GM18508 (cell line): Measurements from ENCODE around the gene IDUA.
"Not testable (repeated sequence)": the region's sequence is repeated elsewhere in the genome, so short reads cannot be mapped to it uniquely, and the experiment has no call there.

Source experiments
- ATAC-seq: cut with Tn5 transposase; IDR thresholded peaks from one replicate; pipeline ENCODE4 v1.9.1; 2021; ENCODE audit warnings: moderate number of reproducible peaks; ENCODE audit not compliant: insufficient read depth, unreplicated experiment

Gene IDUA

DNA sequence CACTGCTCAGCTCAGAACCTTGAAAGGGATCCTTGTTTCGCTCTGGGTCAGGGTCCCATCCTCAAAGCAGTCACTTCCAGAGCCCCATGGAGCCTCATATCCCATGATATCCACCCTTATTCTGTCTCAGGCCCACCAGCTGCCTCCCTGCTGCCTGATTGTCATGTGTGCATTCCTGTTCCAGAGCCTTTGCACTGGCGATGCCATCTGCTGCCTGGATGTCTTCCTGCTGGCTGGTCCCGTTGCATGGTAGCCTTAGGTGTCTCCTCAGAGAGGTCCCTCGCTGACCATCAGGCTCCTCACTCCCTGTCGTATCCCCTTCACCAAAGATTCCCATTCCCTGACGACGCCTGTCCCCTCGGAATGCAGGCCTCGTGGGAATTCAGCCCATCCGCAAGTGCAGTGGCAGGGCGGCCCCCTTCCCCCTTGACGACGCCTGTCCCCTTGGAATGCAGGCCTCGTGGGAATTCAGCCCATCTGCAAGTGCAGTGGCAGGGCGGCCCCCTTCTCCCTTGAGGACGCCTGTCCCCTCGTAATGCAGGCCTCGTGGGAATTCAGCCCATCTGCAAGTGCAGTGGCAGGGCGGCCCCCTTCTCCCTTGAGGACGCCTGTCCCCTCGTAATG lies 12.5 kb downstream of the IDUA start:
- ATAC-seq = not testable (repeated sequence)

DNA sequence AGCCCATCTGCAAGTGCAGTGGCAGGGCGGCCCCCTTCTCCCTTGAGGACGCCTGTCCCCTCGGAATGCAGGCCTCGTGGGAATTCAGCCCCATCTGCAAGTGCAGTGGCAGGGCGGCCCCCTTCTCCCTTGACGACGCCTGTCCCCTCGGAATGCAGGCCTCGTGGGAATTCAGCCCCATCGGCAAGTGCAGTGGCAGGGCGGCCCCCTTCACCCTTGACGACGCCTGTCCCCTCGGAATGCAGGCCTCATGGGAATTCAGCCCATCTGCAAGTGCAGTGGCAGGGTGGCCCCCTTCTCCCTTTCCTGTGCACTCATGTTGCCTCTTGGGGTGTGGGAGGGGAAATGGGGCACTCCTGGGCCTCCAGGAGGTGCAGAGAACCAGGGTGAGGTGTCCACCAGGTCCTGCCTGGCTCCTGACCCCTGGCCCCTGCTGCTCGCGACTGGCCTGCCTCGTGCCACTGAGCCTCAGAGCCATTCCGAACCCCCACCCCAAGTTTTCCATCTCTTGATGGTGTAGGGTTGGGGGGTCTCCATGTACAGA lies 13.1 kb downstream of the IDUA start:
- no peak for ATAC-seq

DNA sequence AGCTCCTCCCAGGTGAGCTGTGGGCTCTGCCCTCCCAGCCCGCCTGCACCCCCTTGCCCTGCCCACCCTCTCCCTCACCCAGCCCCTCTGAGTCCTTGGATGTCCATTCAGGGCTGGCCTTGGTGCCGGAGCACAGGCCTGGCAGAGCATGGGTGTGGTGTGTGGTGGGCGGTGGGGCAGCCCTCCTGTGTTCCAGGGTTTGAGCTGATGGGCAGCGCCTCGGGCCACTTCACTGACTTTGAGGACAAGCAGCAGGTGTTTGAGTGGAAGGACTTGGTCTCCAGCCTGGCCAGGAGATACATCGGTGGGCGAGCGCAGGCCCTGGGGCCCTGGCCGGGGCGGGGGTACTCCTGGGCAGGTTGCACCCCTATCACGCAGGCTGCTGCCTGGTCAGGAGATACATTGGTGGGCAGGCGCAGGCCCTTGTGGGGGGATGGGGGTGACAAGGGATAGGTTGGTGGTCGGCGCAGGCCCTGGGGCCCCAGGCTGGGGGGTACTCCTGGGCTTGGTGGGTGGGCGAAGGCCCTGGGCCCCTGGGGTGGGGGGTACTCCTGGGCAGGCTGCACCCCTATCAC lies 13.9 kb downstream of the IDUA start:
- ATAC-seq = no peak

DNA sequence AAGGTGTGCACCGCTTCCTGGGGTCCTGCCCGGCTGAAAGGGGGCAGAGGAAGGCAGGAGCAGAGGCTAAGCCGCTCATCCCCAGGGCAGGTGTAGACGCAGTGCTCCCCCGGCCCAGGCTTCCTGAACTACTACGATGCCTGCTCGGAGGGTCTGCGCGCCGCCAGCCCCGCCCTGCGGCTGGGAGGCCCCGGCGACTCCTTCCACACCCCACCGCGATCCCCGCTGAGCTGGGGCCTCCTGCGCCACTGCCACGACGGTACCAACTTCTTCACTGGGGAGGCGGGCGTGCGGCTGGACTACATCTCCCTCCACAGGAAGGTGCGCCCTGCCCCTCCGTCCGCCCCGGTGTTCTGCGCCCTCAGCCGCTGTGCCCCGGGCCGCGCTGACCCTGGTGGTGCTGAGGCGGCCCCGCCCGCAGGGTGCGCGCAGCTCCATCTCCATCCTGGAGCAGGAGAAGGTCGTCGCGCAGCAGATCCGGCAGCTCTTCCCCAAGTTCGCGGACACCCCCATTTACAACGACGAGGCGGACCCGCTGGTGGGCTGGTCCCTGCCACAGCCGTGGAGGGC lies 14.8 kb downstream of the IDUA start:
- ATAC-seq = no peak

DNA sequence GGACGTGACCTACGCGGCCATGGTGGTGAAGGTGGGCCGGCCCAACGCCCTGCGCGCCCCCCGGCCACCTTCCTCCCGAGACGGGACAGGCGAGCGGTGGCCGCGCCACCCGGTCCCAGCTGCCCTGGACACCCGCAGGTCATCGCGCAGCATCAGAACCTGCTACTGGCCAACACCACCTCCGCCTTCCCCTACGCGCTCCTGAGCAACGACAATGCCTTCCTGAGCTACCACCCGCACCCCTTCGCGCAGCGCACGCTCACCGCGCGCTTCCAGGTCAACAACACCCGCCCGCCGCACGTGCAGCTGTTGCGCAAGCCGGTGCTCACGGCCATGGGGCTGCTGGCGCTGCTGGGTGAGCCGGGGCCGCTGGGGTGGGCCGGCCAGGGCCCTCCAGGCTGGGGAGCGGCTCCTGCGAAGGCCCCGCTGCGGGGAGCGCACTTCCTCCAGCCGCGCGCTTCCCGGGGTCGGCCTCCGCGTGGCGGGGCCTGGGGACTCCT lies 15.3 kb downstream of the IDUA start:
- ATAC-seq = no peak

DNA sequence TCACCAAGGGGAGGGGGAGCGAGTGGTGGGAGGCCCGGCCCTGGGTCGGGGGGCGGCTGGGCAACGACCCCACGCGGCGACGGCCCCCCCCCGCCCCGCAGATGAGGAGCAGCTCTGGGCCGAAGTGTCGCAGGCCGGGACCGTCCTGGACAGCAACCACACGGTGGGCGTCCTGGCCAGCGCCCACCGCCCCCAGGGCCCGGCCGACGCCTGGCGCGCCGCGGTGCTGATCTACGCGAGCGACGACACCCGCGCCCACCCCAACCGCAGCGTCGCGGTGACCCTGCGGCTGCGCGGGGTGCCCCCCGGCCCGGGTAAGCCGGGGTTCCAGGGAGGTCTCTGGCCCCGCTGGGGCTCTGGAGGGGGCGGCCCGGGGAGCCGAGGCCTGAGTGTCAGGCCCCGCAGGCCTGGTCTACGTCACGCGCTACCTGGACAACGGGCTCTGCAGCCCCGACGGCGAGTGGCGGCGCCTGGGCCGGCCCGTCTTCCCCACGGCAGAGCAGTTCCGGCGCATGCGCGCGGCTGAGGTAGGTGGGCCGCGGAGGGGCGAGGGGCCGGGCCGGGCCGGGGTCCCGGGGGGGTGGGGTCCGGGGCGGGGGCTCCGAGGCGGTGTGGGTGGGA lies 15.9 kb downstream of the IDUA start:
- ATAC-seq = no peak

DNA sequence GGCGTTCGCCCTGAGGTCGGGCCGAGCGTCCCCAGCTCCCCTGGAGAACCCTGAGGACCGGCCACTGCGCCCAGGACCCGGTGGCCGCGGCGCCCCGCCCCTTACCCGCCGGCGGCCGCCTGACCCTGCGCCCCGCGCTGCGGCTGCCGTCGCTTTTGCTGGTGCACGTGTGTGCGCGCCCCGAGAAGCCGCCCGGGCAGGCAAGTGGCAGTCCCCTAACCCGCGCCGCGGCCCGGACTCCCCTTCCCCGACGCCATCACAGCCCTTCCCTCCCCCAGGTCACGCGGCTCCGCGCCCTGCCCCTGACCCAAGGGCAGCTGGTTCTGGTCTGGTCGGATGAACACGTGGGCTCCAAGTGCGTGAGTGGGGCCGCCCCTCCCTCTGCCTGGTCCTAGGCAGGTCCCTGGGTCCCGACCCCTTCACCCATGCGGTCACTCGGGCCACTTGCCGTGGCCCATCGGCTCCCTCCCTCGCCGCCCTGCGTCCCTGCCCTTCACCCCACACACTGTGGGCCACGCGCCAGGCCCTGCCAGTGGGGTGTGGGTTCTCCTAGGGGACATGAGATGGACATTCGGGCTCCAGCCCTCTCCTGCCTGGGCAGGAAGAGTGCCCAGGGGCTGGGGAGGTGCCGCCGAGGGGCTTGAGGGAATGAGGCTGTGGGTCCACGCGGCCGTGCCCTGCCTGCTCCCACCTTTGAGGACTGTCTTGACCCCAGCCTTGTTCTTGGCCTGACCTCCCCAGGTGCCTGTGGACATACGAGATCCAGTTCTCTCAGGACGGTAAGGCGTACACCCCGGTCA lies 16.6 kb downstream of the IDUA start:
- ATAC-seq = no peak

DNA sequence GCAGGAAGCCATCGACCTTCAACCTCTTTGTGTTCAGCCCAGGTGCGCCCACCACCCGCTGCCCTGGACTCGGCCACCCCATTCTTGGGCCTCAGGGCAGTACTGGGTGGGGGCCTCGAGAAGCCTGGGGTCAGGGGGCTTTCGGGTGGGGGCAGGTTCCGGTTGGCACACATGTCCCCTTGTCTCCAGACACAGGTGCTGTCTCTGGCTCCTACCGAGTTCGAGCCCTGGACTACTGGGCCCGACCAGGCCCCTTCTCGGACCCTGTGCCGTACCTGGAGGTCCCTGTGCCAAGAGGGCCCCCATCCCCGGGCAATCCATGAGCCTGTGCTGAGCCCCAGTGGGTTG lies 17.2 kb downstream of the IDUA start:
- ATAC-seq = no peak

DNA sequence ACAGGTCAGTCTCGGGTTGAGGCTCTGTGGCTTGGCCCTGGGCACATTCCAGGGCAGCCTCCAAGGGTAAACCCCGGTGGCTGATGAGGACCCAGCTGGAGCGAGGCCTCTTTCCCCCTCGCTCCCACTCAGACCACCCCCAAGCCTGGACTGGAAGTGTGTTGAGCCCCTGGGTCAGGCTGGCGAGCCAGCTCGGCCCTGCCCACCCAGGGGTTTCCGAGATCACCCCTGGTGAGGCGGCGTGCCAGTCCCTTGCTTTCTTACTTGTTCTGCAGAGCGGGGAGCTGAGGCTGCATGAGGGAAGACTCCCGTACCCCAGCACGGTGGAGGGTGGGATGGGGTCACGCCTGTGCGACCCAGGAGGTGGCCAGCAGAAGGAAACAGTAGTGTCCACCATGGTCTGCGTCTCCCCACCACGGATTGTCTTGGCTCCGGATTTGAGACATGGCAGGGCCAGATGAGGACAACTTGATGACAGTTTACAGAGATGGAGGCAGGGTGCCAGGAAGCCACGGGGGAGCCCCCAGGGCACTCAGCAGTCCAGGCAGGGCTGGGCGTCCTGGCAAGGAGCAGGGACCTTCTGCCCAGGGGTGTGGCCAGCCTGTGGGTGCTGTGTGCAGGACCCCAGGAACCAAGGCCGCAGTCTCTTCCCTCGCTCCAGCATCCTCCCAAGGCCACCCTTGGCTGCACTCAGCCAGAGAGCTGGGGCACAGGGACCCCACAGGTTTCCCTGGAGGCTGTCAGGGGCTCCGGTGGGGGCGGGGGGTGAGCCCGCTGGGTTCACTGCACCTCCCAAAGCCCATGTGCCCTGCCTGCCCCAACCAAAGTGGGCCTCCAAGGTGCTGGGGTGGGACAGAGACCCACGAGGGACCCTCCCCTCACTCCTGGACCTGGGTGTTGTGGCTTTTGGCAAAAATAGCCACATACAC lies 18.0 kb downstream of the IDUA start:
- ATAC-seq = no peak

DNA sequence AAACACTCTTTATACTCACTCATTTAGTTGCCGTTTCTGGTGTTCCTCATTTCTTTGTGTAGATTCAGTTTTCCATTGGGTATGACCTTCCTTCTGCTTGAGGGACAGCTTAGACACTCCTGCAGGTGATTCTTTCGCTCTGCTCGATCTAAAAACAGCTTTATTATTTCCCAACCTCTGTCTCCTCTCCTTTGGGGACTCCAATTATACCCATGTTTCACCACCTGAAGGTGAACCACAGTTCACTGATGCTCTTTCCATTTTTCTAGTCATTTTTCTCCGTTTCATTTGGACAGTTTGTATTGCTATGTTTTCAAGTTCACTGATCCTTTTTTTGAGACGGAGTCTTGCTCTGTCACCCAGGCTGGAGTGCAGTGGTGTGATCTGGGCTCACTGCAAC lies 20.0 kb downstream of the IDUA start:
- no peak for ATAC-seq

DNA sequence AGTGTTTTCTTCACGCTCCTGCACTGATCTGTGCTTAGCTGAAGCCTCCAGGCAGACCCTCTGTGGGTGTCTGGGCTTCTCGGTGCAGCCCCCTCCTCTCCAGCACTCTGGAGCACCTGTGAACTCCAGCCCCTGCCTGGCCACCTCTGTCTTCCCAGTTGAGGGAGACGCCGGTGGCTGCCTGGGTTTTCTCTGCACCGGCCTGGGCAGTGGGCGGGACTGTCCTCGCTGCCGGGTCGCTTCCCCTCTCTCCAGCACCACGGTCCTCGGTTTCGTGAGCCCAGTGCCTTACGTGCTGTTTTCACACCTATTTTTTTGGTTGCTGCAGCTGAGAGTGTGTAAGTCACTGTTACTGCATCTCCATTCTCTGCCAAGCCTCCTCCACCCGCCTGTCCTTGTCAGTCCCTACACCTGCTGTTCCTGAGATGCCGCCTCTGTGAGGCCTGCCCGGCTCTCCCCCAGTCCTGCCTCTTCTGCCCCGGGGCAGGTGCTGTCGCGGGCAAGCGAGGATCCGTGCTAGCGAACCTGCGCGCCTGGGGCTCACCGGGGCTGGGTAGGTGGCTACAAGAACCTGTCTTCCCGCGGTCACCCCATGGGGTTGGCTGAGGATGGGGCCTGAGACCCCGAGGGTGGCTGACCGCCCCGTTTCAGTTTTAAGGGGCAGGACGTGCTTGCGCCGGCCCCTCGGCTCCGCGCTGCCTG lies 22.1 kb downstream of the IDUA start:
- ATAC-seq = no peak

DNA sequence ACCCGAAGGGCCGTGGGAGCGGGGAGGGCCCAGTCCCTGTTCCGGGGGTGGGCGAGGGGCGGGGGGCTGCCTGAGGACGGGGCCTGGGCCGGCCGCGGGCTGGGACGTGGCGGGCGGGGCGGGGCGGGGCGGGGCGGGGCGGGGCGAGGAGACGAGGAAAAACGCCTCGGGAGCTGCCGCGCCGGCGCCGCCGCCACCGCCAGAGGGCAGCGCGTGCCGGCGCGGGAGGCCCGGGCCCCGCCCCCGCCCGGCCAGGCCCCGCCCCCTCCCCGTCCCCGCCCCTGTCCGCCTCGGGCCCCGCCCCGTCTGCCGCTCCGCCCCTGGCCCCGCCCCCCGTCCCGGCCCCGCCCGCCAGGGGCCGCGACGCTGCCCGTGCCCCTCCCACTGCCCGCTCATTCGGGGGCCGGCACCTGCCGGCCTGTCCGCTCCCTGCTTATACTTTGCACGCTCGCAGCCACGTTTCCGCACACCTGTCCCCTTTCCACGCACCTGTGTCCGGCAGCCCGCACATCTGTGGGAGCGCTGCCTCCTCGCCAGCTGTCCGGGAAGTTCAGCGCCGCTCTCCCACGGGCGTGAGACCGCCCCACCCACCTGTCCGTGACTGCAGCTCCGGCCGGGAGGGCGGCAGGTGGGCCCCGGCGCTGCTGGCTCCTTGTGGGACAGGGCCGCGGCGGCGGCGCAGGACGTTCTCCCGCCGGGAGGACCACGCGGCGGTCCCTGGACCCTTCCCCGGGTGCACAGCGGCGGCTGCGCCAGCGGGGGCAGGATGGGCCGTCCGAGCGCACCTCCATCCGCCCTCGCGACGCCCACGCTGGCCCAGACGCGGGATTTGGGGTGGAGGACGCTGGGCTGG lies 22.9 kb downstream of the IDUA start:
- no peak for ATAC-seq

DNA sequence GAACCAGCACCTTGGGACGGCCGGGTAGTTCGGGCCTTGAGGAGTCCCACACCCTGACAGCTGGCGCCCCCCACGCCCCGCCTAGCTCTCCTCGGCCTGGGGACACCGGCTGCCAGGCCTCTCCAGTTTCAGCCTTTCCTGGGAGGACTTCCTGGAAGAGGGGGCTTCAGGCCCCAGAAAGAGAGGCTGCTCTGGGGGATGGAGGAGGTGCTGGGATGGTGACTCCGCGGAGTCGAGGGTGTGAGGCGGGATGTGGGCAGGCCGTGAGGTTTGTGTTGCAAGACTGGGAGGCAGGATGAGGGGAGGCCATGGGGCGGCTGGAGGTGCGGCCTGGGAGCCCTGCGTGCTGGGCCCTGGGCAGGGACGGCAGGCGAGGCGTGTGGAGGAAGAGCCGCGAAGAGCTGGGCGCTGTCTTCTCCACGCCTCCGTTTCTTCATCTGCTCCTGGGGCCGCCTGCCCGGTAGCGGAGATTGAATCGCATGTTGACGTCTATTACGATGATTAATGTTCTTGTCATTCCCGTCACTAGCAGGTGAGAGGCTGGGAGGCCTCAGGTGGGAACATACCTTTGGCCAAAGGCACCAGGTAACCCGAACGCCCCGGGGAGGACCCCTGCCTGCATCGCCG lies 23.7 kb downstream of the IDUA start:
- ATAC-seq = no peak

DNA sequence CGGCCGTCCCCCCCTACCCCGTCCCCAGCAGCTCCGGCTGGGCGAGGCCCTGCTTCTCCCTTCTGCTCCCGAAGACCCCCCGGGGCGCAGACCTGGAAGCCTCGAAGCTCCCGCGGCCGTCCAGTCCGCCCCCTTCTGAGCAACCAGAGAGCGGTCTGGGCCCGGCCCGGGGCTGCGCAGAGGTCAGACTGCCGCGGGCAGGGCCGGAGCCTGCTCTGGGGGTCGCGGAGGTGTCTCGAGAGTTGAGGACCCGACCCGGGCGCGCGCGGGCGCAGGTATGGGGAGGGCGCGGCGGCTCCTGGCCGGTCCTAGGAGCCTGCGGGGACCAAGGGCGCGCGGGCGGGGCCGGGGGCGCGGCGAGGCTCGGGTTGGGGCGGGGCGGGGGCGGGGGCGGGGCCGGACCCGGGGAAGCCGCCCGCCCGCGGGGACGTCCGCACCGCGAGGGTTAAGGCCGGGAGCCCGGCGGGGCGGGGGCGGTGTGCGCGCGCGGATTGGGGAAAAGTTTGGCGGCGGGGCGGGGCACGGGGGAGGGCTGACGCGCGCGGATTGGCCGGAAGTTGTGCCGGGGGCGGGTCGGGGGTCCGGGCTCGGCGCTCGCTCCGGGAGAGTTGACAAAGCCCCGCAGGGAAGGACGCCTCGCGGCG lies 24.3 kb downstream of the IDUA start, which contains the start of gene FGFRL1:
Gene FGFRL1, plus strand, starts transcription at position 605 of the 644 bp plus-strand sequence. CDS start 860 bp downstream, outside the sequence.
- no peak for ATAC-seq

DNA sequence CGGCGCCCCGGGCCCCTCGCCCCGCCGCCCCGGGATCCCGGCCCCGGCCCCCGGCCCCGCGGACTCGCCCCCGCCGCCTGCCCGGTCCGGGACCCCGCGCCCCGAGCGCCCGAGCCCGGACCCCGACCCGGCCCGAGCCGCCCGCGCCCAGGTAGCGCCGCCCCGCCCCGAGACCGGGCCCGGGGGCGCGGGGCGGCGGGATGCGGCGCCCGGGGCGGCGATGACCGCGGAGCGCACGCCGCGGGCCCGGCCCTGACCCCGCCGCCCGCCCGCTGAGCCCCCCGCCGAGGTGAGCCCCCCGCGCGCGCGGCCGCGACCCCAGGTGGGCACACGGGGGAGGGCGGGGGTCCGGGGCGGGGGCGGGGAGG lies 24.8 kb downstream of the IDUA start:
- no peak for ATAC-seq

DNA sequence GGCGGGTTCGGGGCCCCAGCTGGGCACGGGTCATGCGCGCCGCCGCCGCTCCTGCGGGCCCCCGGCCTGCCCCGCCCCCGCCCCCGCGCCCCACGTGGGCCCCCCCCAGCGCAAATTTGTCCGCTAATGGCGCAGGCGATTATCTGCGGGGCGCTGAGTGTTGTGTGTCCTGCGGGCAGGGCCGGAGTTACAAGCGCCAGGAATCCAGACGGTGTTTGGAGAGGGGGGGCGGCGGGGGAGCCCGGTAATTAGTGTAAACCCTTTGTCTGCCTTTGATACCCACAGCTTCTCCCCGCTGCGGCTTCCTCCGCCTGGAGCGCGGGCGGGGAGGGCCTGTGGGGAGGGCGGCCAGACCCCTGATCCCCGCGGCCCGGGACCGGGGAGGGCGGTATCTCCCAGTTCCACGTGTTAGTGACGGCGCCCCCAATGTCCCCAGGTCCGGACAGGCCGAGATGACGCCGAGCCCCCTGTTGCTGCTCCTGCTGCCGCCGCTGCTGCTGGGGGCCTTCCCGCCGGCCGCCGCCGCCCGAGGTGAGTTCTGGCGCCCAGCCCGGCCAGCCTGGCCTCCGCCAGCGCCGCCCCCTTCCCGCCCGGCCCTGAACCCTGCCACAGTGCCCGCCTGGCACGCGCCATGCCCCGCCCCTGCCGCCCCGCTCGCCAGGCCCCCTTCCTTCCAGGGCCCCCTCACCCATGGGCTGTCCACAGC lies 25.3 kb downstream of the IDUA start:
- ATAC-seq = no peak
